HCT116 (cell line): ENCODE measurements around the gene B4GALT4.

ENCODE experiments used
- CTCF ChIP-seq, 3 experiments: fragments of 200-600 bp in 1 of 3; sonication (generic) in 1 of 3; IDR thresholded peaks in 2 of 3; conservative IDR thresholded peaks in 1 of 3; 2 replicates each; pipeline ENCODE4 v1.5.1; 2012 to 2017; ENCODE audit warnings: low read depth in 2 of 3, low read length in 2 of 3, antibody characterized with exemption in 1 of 3, borderline replicate concordance in 1 of 3, control low read depth in 1 of 3, mild to moderate bottlenecking in 1 of 3, mixed read lengths in 1 of 3, mixed run types in 1 of 3, moderate library complexity in 1 of 3; ENCODE audit not compliant: insufficient read depth in 1 of 3
- JUND ChIP-seq: IDR thresholded peaks from 2 replicates; pipeline ENCODE4 v1.6.1; 2012

GRCh38 chr3:119181765-119182164, 58.9 kb downstream of the B4GALT4 start:
- TF ChIP-seq CTCF (IDR thresholded peaks at IDR 0.05 in 2 of 3, conservative IDR thresholded peaks at IDR 0.05 in 1 of 3; ENCODE audit: borderline replicate concordance in 1 of 3, insufficient read depth in 1 of 3, low read depth in 2 of 3, low read length in 2 of 3) (no peak), JUND (no peak)
